NCI-H2029 treated with DMSO at 0.1 percent for 48 hours (cell line): ENCODE measurements around the gene ADCY5.

ENCODE experiments used
- DNase-seq: peaks from one replicate; lab custom pipeline; 2025; lab: John Stamatoyannopoulos, UW

Gene ADCY5

DNA sequence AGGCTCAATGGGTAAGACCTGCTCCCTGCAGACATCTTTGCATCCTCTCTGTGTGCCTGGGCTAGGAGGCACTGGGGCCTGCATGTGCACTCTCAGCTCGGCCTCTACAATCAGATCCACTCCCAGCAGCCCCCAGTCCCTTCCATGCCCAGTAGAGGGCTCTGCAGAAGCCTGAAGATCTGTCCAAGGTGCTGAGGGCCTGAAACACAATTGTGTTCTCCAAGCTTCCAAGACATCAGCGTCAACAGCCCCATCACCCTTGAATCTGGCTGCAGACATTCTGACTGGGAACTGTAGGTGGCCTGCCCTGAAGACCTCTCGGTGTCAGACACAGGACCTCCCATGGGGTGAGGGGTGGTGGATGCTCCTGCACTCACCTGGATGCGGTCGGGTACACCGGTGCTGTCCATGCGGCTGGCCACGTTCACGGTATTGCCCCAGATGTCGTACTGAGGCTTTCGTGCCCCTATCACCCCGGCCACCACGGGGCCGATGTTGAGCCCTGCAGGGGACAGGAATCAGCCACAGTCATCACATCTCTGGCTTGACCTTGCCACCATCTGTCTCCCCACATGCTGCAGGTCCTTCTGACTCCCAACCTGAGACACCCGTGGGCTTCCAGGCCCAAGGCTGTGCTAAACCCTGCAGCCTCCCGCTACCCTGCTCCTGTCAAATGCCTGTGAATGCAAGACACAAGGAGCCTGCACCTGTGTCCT is 162.4 kb downstream of the ADCY5 start:
- no peak for DNase-seq

DNA sequence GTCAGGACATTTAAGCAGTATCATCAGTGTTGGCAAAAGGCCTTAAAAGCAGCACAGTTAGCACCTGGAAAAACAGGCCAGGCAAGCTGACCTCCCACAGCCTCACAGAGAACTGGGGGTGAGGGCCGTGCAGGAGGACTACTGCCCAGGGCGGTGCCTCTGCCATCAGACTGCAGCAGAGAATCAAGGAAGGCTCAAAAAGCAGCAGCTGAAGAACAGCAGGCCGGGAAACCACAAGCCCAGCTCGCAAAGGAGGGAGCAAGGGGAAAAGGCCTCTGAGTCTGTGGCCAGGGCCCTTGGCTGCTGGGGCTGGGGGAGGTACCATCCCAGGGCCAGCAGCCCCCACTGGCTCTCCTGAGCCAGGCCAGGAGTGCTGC is 163.0 kb downstream of the ADCY5 start:
- no peak for DNase-seq

DNA sequence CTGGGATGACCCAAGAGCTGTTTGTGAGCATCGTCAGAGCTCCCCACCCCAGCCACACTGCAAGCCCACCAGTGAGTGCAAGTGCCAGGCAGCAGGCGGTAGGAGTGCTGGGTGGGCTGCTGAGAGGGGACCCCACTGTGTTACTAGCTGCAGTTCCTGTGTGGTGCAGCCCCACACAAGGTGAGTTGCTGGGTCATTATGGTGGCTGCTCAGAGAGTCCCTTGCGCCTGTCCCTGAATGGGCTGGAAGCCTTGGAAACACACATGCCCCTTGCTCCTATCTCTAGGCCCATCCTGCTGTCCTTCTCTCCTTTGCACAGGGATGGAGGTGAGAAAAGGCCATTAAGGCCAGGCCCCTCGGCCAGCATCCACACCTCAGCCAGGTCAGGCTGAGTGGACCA is 163.4 kb downstream of the ADCY5 start:
- no peak for DNase-seq

DNA sequence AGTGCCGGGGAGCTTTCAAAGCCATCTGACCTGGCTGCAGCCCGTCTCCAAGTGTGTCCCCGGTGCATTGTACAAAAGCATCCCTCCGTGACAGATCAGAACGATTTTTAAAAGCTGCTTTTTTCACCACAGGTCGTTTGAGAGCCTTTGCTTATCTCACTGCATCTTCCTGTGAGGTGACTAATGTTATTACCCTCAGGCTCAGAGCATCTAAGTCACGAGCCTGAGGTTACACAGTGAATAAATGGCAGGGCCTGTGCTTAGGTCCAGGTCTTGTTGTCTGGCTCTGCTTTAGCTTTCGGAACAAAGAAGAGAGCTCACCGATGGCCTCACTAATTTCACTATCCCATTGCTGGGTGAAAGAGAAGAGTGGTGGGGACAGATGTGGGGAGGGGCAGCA is 163.8 kb downstream of the ADCY5 start:
- DNase-seq, result no peak

DNA sequence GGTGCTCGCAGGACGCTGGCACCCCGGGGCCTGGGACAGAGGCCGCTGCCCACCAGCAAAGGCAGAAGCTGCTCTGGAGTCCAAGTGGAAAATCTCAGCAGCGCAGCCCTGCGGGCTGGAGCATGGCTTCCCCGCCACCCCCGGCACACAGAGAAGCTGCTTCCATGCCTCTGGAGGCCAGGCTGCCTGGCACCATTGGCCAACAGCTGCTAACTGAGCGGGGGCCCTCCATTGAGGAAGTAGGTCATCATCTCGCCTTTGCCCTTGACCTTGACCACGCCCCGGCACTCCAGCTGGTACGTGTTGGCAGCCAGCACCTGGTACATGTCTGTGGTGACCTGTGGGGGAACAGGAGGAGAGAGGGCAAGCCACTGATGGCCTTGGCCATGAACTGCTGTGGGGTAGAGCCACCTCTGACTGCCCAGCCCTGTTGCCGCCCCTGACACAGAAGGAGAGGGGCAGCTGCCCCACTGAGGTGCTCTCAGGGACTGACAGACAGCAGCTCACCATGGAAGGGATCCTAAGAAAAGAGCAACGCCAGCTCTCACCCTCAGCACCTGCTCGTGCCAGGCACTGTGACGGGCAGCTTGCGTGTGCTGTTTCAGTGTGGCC is 164.4 kb downstream of the ADCY5 start:
- no peak for DNase-seq

DNA sequence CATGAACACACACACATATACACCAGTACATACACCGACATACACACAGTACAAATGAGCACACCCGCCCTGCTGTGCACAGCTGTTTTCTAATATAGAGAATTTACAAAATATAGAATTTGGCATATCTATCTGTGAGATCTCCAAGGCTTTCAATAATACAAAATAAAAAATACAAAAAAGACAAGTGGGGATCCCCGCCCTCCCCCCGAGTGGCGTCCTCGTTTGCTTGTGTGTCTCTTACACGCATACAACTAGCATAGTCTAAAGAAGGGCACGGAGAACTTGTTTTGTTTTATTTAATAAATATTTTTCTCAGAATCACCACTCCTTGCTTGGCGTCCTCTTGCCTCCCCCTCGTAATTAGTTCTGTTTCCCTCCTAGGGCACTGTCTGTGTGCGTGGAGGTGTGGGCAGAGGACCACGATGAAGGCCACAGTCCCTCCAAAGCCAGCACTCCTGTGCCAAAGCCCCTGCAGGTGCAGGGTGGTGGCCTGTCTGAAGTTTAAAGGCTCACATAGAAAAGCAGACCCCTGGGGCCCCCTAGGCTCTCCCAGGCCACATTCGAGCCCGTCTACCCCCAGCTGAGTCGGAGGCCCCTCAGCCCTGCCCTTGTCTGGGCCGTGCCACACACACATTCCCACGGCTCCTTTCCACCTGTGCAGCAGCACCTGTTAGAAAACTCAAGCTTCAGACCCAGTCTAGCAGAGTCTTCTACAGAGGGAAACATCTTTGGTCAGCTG is 165.1 kb downstream of the ADCY5 start:
- DNase-seq, result no peak

DNA sequence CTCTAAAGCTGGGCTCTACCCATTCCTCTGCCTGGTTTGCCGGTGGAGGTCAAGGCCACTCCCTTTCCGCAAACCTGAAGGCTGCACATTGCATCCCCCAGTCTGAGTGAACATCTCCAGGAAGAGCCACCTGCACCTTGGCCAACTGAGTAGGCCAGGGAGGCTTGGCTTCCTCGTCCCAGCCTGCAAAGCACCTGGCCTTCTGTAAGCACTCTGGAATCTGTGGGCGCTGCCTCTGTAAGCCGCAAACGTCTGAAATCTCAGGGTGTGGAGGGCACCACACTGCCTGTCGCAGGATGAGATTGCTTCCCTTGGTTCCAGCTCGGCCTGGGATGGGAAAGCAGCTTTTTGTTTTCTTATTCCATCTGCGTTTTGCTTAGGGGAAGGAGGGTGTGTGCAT is 165.8 kb downstream of the ADCY5 start:
- no peak for DNase-seq

DNA sequence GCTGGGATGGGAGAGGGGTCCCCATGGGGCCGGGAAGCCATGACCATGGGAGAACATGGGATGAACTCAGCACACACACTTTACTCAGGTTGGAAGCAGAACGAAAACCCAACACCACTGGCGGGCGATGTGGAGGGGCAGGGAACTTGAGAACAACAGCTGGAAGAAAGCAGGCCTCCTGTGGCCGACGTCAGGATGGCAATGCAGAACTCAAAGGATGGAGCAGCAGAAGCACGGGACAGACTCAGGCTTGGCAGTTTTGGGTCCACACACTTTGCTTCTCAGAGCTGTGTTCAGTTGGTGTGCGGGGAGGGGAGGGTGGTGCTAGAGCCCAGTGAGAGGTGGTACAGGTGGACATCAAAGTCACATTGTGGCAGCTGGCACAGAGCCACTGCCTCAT is 166.4 kb downstream of the ADCY5 start:
- DNase-seq, result no peak

DNA sequence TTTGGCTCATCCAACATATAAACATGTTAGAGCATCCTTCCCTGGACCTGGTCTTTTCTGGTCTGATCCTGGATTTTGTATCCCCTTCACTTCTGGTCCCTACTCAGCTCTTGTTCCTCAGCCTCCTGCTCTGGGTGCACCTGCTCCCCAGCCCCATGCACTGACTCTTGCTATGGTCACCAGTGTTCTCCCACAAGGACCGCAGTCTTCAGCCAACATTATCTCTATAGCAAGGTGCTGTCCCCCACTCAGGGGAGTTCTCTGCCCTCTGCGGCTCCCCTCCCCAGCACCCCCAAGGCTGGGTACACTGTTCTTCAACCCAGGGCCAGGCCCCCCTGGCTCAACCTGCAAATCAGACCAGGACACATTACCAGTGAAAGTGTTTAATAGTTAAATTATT is 167.0 kb downstream of the ADCY5 start:
- DNase-seq, result no peak

DNA sequence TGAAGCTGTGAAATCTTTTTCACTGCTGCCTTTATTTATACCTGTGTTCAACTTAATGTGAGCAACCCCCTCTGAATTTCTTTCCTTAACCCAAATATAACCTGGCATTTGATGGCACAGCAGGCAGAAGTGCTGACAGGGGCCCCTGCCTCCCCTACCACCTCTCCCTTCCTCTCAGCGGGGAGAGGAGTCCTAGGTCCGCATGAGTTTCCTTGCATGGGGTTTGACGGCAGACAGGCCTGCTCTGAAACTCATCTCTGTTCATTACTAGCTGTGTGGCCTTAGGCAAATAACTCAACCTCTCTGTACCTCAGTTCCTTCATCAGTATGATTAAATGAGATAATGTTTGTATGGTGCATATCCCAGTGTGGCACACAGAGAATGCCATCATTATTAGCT is 167.5 kb downstream of the ADCY5 start:
- DNase-seq, result no peak

DNA sequence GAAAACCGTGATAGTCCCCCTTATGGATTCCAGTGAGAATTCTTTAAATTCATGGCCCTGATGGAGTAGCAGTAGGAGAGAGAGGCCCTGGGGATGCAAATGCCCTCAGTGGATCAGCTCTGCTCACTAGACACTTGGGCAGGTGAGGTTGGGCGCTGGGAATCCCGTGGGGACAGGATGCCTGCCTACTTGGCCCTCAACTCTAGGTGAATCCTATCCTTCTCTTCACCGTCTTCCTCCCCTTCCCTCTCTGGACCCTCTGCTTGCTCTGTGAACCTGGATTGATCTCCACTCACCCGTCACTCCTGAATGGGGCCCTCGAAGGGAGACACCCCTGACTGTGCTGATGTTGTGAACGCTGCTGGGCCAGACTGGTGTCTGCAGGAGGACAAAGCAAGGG is 169.8 kb downstream of the ADCY5 start:
- DNase-seq, result no peak

DNA sequence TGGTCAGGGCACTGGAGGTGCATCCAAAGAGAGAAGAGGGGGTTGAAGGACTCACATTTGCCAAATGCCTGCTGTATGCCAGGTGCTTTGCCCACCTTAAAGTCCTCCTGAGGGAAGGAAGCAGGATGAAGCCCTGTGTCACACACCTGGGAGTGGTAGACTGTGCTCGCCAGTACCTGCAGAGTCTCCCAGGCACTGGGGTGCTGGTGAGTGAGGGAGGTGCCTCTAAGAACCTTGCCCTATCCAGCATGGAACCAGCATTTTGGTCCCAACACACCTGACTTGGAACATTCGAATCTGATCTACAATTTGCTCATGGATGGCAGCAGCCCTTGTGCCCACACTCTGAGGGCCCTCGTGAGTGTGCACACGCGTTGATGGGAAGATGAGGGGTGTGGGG is 170.4 kb downstream of the ADCY5 start:
- DNase-seq, result no peak

DNA sequence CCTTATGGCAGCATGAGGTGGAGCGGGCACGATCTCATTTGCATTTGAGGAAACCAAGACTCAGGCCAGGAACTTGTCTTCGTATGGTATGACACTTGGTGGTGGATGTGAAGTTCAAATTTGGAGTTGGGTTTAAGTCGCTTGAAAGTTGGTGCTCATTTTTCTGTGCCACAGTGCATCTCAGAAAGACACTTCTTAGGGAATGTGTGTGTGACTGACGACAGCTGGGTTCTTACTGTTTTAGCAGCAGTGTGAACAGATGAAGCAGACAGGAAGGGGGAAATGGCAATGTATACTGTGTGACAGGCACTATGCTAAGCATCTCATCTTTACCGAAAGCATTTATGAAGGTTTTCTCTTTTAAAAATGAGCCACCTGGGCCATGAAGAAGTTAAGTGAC is 171.8 kb downstream of the ADCY5 start:
- DNase-seq, result no peak

DNA sequence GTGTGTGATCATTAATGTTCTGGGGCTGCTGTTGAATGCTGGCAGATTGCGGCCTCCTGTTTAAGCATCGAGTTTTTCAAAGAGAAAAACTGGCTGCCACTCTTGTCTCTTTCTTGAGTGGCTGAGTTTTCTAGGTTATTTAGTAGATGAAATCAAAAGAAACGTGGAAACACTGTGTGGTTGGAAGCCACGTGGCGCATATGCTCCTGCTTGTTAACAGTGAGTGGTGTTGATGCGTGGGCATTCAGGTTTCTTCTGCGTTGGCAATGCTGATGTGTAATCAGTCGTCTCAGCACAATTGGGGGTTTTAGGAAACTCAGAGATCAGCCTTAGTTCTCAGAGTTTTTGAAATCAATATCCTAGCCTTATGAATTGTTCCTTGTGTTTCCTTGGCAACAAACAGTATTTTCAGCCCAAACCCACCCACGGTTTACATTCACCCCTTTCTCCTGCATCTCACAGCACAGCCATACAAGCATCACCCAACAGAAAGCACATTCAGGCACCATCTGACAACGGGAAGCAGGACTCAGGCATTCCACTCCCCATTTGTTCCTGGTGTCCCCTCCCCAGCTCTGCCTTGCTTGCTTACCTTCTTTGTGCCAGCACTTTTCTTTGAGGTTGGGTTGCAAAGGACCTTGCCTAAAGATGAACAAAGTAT is 172.4 kb downstream of the ADCY5 start:
- DNase-seq, result no peak

DNA sequence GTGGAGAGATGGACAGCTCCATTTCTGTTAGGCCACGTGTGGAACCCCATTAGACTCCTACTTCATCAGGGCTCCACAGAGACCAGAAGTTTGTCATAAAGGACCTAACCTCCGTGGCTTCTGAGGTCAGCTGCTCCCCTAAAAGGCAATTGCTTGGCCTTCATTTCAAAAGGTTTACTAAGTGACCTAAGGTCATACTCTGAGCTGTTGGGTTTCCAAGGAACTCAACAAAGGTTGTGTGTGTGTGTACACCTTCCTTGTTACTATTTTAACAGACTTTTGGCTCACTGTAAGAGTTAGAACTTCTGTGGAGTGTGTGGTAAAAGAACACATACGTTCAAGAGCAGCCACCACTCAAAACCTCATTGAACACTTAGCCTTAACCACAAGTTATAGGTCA is 173.2 kb downstream of the ADCY5 start:
- DNase-seq, result no peak

DNA sequence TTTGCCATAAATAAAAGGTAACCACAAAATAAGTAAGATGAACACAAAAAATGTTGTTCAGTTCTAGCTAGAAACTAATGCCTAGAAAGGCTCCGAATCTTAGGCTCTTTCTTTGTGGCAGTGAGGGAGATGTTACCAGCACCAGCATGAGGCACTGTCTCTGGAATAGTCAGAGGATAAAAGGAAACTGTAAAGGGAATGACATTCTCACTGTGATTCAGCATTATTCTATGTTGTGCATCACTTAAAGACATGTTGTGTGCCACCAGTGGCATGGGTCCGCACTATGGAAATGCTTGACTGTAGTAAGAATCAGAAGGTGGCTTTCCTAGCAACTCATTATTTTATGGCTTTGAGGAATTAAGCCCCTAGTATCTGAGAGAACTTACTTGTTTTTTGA is 176.3 kb downstream of the ADCY5 start:
- no peak for DNase-seq

DNA sequence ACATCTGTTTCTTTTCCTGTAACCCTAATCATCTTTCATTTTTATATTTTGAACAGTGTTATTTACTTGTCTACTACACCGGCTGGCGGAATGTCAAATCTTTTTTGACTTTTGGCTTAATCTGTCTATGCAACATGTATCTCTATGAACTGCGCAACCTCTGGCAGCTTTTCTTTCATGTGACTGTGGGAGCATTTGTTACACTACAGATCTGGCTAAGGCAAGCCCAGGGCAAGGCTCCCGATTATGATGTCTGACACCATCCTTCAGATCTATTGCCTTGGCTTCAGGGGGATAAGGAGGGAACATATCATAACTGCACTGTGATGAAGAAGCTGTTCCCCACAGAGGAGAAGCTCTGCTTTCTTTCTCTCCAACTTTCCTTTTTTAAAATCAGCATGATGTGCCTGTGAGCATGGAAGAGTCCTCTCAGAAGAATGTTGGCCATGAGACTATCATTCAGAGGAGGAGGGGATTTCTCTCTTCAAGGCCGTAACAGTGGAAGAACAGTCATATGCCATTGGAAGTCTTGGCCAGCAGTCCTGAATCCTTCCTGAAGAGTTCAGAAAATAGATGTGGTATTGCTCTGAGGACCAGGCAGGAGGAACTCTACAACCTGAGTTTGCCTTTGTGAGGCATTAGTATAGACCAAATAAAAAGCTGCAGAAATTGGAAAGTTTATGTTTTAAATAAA is 177.3 kb downstream of the ADCY5 start:
- no peak for DNase-seq

DNA sequence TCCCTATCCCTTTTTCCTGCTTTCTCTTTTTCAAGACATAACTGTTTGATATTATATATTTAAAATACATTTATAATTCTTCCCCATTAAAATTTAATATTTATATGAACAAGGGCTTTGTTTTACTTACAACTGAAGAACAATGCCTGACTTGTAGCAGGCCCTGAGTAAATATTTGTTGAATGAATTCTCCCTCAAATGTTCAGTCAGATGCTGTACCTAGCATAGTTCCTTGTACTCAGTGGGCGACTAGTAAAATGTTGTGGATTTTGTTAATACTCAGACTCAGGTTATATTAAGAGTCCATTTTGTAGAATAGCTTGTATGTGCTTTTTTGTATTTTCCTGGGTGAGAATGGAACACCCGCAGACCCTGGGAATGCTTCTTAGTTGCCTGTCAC is 178.1 kb downstream of the ADCY5 start:
- DNase-seq, result no peak

DNA sequence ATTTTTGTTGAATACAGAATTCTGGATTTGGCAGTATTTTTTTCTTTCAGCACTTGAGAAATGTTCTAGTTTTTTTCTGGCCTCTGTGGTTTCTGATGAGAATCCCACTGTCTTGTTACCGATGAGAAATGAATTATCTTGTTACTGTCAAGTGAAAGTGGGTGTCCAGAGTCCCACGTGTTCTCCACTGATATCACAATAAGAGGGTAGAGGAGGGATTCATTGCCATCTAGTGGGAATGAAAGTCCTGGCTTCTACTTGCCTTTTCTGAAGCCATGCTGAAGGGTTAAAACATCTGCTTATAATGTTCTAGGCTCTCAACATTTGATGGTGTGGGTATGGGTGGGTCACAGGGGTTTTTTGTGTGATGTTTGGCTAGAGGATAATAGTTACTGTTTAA is 181.1 kb downstream of the ADCY5 start:
- DNase-seq, result no peak

DNA sequence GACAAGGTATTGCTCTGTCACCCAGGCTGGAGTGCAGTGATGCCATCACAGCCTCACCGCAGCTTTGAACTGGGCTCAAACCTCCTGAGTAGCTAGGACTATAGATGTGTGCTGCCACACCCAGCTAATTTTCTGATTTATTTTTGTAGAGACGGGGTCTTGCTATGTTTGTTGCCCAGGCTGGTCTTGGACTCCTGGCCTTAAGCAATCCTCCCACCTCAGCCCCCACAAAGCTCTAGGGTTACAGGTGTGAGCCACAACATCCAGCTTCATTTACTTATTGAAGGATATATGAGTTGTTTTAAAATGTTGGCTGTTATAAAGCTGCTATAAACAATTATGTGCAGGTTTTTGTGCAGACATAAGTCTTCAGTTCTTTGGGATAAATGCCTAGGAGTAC is 184.9 kb downstream of the ADCY5 start:
- no peak for DNase-seq

DNA sequence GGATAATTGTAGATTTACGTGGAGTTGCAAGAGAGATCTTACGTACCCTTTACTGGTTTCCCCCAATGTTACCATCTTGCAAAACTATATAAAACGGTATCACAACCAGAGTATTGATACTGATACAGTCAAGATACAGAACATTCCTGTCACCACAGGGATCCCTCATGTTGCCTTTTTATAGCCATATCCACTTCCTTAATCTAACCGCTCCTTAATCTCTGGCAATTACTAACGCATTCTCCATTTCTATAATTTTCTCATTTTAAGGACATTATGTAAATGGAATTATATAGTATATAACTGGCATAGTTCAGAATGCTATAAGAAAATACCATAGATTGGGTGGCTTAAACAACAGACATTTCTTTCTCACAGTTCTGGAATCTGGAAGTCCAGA is 186.0 kb downstream of the ADCY5 start:
- DNase-seq, result no peak

DNA sequence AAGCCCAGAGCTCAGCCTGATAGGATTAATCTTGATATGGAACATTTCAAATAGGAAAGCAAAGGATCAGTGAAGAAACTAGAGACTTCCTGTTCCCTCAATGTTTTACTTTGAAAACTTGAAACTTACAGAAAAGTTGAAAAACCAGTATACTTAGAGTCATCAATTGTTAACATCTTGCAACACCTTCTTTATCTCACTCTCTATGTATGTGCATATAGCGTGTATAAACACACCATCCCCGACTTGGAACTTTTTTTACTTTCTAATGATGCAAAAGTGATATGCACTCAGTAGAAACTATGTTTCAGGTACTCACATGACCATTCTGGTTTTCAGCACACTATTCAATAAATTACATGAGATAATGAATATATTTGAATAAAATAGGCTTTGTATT is 186.7 kb downstream of the ADCY5 start:
- DNase-seq, result no peak
